Karpas-422 (cell line): ENCODE data around the gene HGD. TPM values are rescaled to one million over a fixed set of nuclear protein-coding genes. Genes with fewer than 3 reads are reported as not detected.

ENCODE experiments used
- DNase-seq: peaks from one replicate; pipeline ENCODE4 v3.0.0-alpha.2; 2015
- H2AFZ ChIP-seq: fragments of 200-600 bp; sonication (generic); 2 replicates; pipeline ENCODE4 v1.6.1; 2014; ENCODE audit warnings: antibody characterized with exemption, low read length, mixed read lengths
- H3K27ac ChIP-seq: fragments of 200-600 bp; sonication (generic); 2 replicates; pipeline ENCODE4 v1.5.1; 2014; ENCODE audit warnings: mild to moderate bottlenecking, low read length, moderate library complexity
- H3K27me3 ChIP-seq: fragments of 200-600 bp; sonication (generic); 2 replicates; pipeline ENCODE4 v1.6.1; 2014; ENCODE audit warnings: low read length, mixed read lengths
- H3K36me3 ChIP-seq: fragments of 200-600 bp; sonication (generic); 2 replicates; pipeline ENCODE4 v1.6.1; 2014; ENCODE audit warnings: low read length, mixed read lengths; ENCODE audit not compliant: insufficient read depth
- H3K4me1 ChIP-seq: fragments of 200-600 bp; sonication (generic); 2 replicates; pipeline ENCODE4 v1.6.1; 2014; ENCODE audit warnings: mild to moderate bottlenecking, low read length, mixed read lengths
- H3K4me2 ChIP-seq: fragments of 200-600 bp; sonication (generic); 2 replicates; pipeline ENCODE4 v1.6.1; 2014; ENCODE audit warnings: low read length, low read depth, mild to moderate bottlenecking; ENCODE audit not compliant: poor library complexity, severe bottlenecking
- H3K4me3 ChIP-seq: fragments of 200-600 bp; sonication (generic); 2 replicates; pipeline ENCODE4 v1.5.1; 2014; ENCODE audit warnings: mild to moderate bottlenecking, antibody characterized with exemption, low read length, mixed read lengths
- H3K79me2 ChIP-seq: fragments of 200-600 bp; sonication (generic); 2 replicates; pipeline ENCODE4 v1.6.1; 2014; ENCODE audit warnings: mild to moderate bottlenecking, low read length, mixed read lengths
- H3K9ac ChIP-seq: fragments of 200-600 bp; sonication (generic); 2 replicates; pipeline ENCODE4 v1.6.0; 2014; ENCODE audit warnings: low read length
- H3K9me2 ChIP-seq: fragments of 200-600 bp; sonication (generic), shearing (Covaris generic); replicated peaks from 2 replicates; pipeline ENCODE4 v1.6.0; 2014; ENCODE audit warnings: mild to moderate bottlenecking, low read length, moderate library complexity; ENCODE audit not compliant: insufficient read depth
- H3K9me3 ChIP-seq: fragments of 300-700, 200-600 bp; sonication (generic); 2 replicates; pipeline ENCODE4 v1.6.1; 2014; ENCODE audit warnings: low read length, mixed read lengths
- H4K20me1 ChIP-seq: fragments of 200-600 bp; sonication (generic); 2 replicates; pipeline ENCODE4 v1.6.1; 2014; ENCODE audit warnings: mild to moderate bottlenecking, antibody characterized with exemption, low read length, low read depth; ENCODE audit not compliant: insufficient read depth
- total RNA-seq: library from RNA; depleted of rRNA; stranded (reverse); fragments of >200 nt; shearing (Covaris generic); gene quantifications from 2 replicates; pipeline ENCODE4 v1.2.3, GENCODE V29; 2014; ENCODE audit warnings: low replicate concordance

Gene HGD
- total RNA-seq, 1 experiment from 2014 or later, result not detected

- H3K27me3 ChIP-seq, result no peaks in the 10 kb centered on the region
- no peak overlapping the region for H3K4me3 ChIP-seq
- H3K9ac ChIP-seq, result no peak overlapping the region
- H3K36me3 ChIP-seq, result peaks cover 16% of the 10 kb centered on the region; the same call in 1 of the 2 replicates
- no peaks in the 10 kb centered on the region for H4K20me1 ChIP-seq
- no peak for DNase-seq
- H3K4me1 ChIP-seq, result peaks cover 12% of the 10 kb centered on the region
- no peak overlapping the region for H2AFZ ChIP-seq
- H3K4me2 ChIP-seq, result no peak overlapping the region
- no peaks in the 10 kb centered on the region for H3K9me3 ChIP-seq
- peaks cover 10% of the 10 kb centered on the region; the same call in 1 of the 2 replicates for H3K79me2 ChIP-seq
- H3K9me2 ChIP-seq, result no peaks in the 10 kb centered on the region
- no peak overlapping the region for H3K27ac ChIP-seq
Observed at GRCh38 chr3:120706950-120707349, 24.9 kb upstream of the HGD start.

GRCh38 chr3:120705884-120706582 lies 24.0 kb upstream of the HGD start:
- Histone ChIP-seq H3K4me3 (no peak overlapping the region), H3K27me3 (no peaks in the 10 kb centered on the region), H3K9ac (no peak overlapping the region), H2AFZ (no peak overlapping the region), H3K36me3 (peaks cover 16% of the 10 kb centered on the region; the same call in 1 of the 2 replicates), H3K4me1 (peaks cover 12% of the 10 kb centered on the region), H3K79me2 (peaks cover 6% of the 10 kb centered on the region; the same call in 1 of the 2 replicates), H3K9me3 (no peaks in the 10 kb centered on the region), H4K20me1 (no peaks in the 10 kb centered on the region), H3K4me2 (no peak overlapping the region), H3K9me2 (no peaks in the 10 kb centered on the region), H3K27ac (no peak overlapping the region)
- DNase-seq, result no peak

GRCh38 chr3:120699333-120699732 lies 17.3 kb upstream of the HGD start:
- H3K9me3 ChIP-seq, result no peaks in the 10 kb centered on the region
- DNase-seq, result no peak
- H3K27me3 ChIP-seq, result no peaks in the 10 kb centered on the region
- H3K4me2 ChIP-seq, result no peak overlapping the region
- no peak overlapping the region for H3K27ac ChIP-seq
- H4K20me1 ChIP-seq, result no peaks in the 10 kb centered on the region
- H3K79me2 ChIP-seq, result peaks cover 6% of the 10 kb centered on the region; the same call in 1 of the 2 replicates
- H3K36me3 ChIP-seq, result peaks cover 14% of the 10 kb centered on the region; the same call in 1 of the 2 replicates
- no peak overlapping the region for H3K9ac ChIP-seq
- H2AFZ ChIP-seq, result no peak overlapping the region
- no peak overlapping the region for H3K4me3 ChIP-seq
- H3K9me2 ChIP-seq, result no peaks in the 10 kb centered on the region
- H3K4me1 ChIP-seq, result no peaks in the 10 kb centered on the region

GRCh38 chr3:120693439-120694171 lies 11.6 kb upstream of the HGD start:
- no peak overlapping the region for H2AFZ ChIP-seq
- no peak overlapping the region for H3K9ac ChIP-seq
- H3K9me2 ChIP-seq, result no peaks in the 10 kb centered on the region
- no peaks in the 10 kb centered on the region for H3K27me3 ChIP-seq
- peaks cover 3% of the 10 kb centered on the region for H3K4me1 ChIP-seq
- H3K79me2 ChIP-seq, result no peaks in the 10 kb centered on the region
- DNase-seq, result no peak
- no peak overlapping the region for H3K27ac ChIP-seq
- H3K36me3 ChIP-seq, result no peaks in the 10 kb centered on the region
- H3K4me3 ChIP-seq, result no peak overlapping the region
- H3K4me2 ChIP-seq, result no peak overlapping the region
- H4K20me1 ChIP-seq, result no peaks in the 10 kb centered on the region
- H3K9me3 ChIP-seq, result no peaks in the 10 kb centered on the region

- Histone ChIP-seq H3K27ac (no peak overlapping the region), H3K9me3 (no peaks in the 10 kb centered on the region), H3K79me2 (no peaks in the 10 kb centered on the region), H3K27me3 (no peaks in the 10 kb centered on the region), H3K4me1 (peaks cover 12% of the 10 kb centered on the region), H2AFZ (no peak overlapping the region), H3K4me2 (no peak overlapping the region), H3K9me2 (no peaks in the 10 kb centered on the region), H3K4me3 (no peak overlapping the region), H3K36me3 (no peaks in the 10 kb centered on the region), H4K20me1 (no peaks in the 10 kb centered on the region), H3K9ac (no peak overlapping the region)
- DNase-seq, result no peak
Observed at GRCh38 chr3:120689395-120689794, 7.4 kb upstream of the HGD start.

DNA sequence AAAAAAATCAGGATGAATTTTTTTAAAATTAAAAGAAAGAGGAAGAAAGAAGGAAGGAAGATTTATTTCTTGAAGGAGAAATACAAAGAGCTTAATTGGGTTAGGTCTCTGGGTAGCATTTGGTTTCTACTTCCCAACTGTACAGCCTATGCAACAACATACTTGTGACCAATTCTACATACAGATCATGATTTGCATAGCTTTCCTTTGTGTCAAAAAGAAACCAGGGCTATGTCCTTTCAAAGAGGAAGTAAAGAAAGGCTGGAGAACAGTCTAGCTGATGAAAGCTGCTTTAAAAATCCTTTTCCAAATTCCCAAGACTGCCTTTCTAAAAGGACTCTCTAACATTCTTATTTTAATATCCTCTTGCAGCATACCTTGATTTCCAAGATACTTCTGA lies 6.1 kb upstream of the HGD start:
- Histone ChIP-seq H3K9me2 (no peaks in the 10 kb centered on the region), H3K27ac (peak overlapping the region; percentile 77), H3K9me3 (no peaks in the 10 kb centered on the region), H3K27me3 (no peaks in the 10 kb centered on the region), H3K36me3 (no peaks in the 10 kb centered on the region), H4K20me1 (no peaks in the 10 kb centered on the region), H2AFZ (no peak overlapping the region), H3K79me2 (no peaks in the 10 kb centered on the region), H3K9ac (peak overlapping the region; percentile 36; the same call in 1 of the 2 replicates), H3K4me2 (peak overlapping the region; percentile 71), H3K4me1 (peaks cover 12% of the 10 kb centered on the region), H3K4me3 (peak overlapping the region; percentile 40)
- DNase-seq, result peak; percentile 72

- no peak overlapping the region for H2AFZ ChIP-seq
- H3K36me3 ChIP-seq, result no peaks in the 10 kb centered on the region
- no peak overlapping the region for H3K27ac ChIP-seq
- no peak overlapping the region for H3K9ac ChIP-seq
- no peaks in the 10 kb centered on the region for H3K9me3 ChIP-seq
- H4K20me1 ChIP-seq, result no peaks in the 10 kb centered on the region
- no peak overlapping the region for H3K4me2 ChIP-seq
- H3K4me1 ChIP-seq, result peaks cover 12% of the 10 kb centered on the region
- no peak for DNase-seq
- H3K9me2 ChIP-seq, result no peaks in the 10 kb centered on the region
- H3K79me2 ChIP-seq, result no peaks in the 10 kb centered on the region
- no peaks in the 10 kb centered on the region for H3K27me3 ChIP-seq
- H3K4me3 ChIP-seq, result no peak overlapping the region
Observed at GRCh38 chr3:120685411-120685810, 3.4 kb upstream of the HGD start.

DNA sequence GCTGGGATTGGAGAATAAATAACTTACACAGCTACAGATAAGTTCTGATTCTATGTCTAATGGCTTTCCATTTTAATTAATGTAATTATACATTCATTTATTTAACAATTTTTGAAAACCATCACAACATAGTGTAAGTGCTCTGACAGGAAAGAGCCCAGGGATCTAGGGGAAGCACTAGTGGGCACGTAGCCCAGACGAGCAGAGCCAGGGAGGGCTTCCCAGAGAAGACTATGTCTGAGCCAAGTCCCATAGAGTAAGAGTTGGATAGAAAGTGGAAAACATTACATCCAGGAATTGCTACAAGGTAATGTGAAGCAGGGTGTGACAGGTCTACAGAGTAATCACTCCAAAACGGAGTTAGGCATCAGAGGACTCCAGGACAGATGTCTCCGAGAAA lies 2.9 kb upstream of the HGD start:
- H3K79me2 ChIP-seq, result no peaks in the 10 kb centered on the region
- peaks cover 12% of the 10 kb centered on the region for H3K4me1 ChIP-seq
- H3K4me2 ChIP-seq, result no peak overlapping the region
- H2AFZ ChIP-seq, result no peak overlapping the region
- DNase-seq, result no peak
- no peak overlapping the region for H3K27ac ChIP-seq
- H3K9me3 ChIP-seq, result no peaks in the 10 kb centered on the region
- H4K20me1 ChIP-seq, result no peaks in the 10 kb centered on the region
- H3K36me3 ChIP-seq, result no peaks in the 10 kb centered on the region
- H3K27me3 ChIP-seq, result no peaks in the 10 kb centered on the region
- H3K9me2 ChIP-seq, result no peaks in the 10 kb centered on the region
- H3K4me3 ChIP-seq, result no peak overlapping the region
- H3K9ac ChIP-seq, result no peak overlapping the region
